Natural killer cell (primary cell): ENCODE results near the gene AP2A2. TPM values are rescaled to one million over a fixed set of nuclear protein-coding genes. Genes with fewer than 3 reads are reported as not detected.

Source experiments
- ATAC-seq, 3 donors: fragments of 150-1000 bp in 2 of 3; fragments of 200-7000 bp in 1 of 3; cut with Tn5 transposase; 1 replicate in 1 of 3; 2 replicates in 2 of 3; pipeline ENCODE4 v1.10.0; 2021; ENCODE audit warnings: mild to moderate bottlenecking in 2 of 3, moderate library complexity in 2 of 3
- DNase-seq, 2 donors: peaks; one replicate each; pipeline versions ENCODE4 v3.0.0 to v3.0.0-alpha.2; 2013 to 2021; ENCODE audit warnings: mixed read lengths in 1 of 2
- H3K27ac ChIP-seq: one replicate; pipeline ENCODE4 v1.5.1; 2013; ENCODE audit warnings: mild to moderate bottlenecking, low read length
- H3K27me3 ChIP-seq: one replicate; pipeline ENCODE4 v1.6.1; 2013; ENCODE audit warnings: low read length; ENCODE audit not compliant: control insufficient read depth, insufficient read depth
- H3K36me3 ChIP-seq: one replicate; pipeline ENCODE4 v1.6.1; 2013; ENCODE audit warnings: low read length; ENCODE audit not compliant: control insufficient read depth, insufficient read depth
- H3K4me1 ChIP-seq: one replicate; pipeline ENCODE4 v1.6.1; 2013; ENCODE audit warnings: low read length; ENCODE audit not compliant: control insufficient read depth, insufficient read depth
- H3K4me3 ChIP-seq: one replicate; pipeline ENCODE4 v1.5.1; 2013; ENCODE audit warnings: low read length
- H3K9me3 ChIP-seq: one replicate; pipeline ENCODE4 v1.6.1; 2013; ENCODE audit warnings: low read length; ENCODE audit not compliant: control insufficient read depth, insufficient read depth
- H3K27ac Mint-ChIP-seq, 2 donors: one replicate each; pipeline ENCODE4 v1.8.0; 2022; ENCODE audit warnings: mild to moderate bottlenecking in 2 of 2, mixed read lengths in 2 of 2, moderate library complexity in 1 of 2
- H3K27me3 Mint-ChIP-seq, 2 donors: one replicate each; pipeline ENCODE4 v1.8.0; 2022; ENCODE audit warnings: low read depth in 2 of 2, mixed read lengths in 2 of 2
- H3K36me3 Mint-ChIP-seq: one replicate; pipeline ENCODE4 v1.8.0; 2022; ENCODE audit warnings: mixed read lengths
- H3K4me1 Mint-ChIP-seq, 2 donors: one replicate each; pipeline ENCODE4 v1.8.0; 2022; ENCODE audit warnings: mixed read lengths in 2 of 2
- H3K4me3 Mint-ChIP-seq: one replicate; pipeline ENCODE4 v1.8.0; 2022; ENCODE audit warnings: mild to moderate bottlenecking, moderate library complexity, mixed read lengths
- H3K9me3 Mint-ChIP-seq, 2 donors: one replicate each; pipeline ENCODE4 v1.8.0; 2022; ENCODE audit warnings: mixed read lengths in 2 of 2
- CTCF ChIP-seq: fragments of 200-600 bp; IDR thresholded peaks from one replicate; pipeline ENCODE4 v1.8.0; 2022; ENCODE audit warnings: antibody characterized with exemption
- WGBS: methylation state at CpG from one replicate; pipeline ENCODE4 v1.1.7; 2013; ENCODE audit warnings: missing lambda C conversion rate; ENCODE audit not compliant: insufficient coverage; 5-methylcytosine and 5-hydroxymethylcytosine counted together
- intact Hi-C: fragments of 100-400 bp; cut with micrococcal nuclease; formaldehyde crosslinking; loops from one replicate; pipeline ENCODE4 v1.14.2; 2022
- total RNA-seq, 4 donors: library from RNA; stranded (reverse); fragments of 120-200 nt in 1 of 4; gene quantifications; one replicate each; pipeline versions ENCODE4 v1.2.3 to v1.2.4, GENCODE V29; 2013 to 2022

Gene AP2A2
- total RNA-seq, 3 donors from 2014 or later (not counting 1 experiment from before 2014, with no cell fraction given), result 57.2 to 120 (median 82.9) TPM

GRCh38 chr11:955154-956063 is 29.7 kb downstream of the AP2A2 start:
- H3K27ac ChIP-seq, result no peak overlapping the region

GRCh38 chr11:957212-957920 is 31.7 kb downstream of the AP2A2 start:
- 83% methylated on average over 11 of the region's 11 CpGs for WGBS
- H3K36me3 ChIP-seq, result peaks cover 6% of the 10 kb centered on the region
- intact Hi-C loops, result no loop called here
- no peaks in the 10 kb centered on the region for H3K27me3 Mint-ChIP-seq
- no peak overlapping the region for H3K4me3 Mint-ChIP-seq
- H3K4me1 Mint-ChIP-seq, result peaks cover 41 to 49% of the 10 kb centered on the region in 2 donors
- H3K4me1 ChIP-seq, result peaks cover 9% of the 10 kb centered on the region
- H3K27ac ChIP-seq, result no peak overlapping the region
- TF ChIP-seq CTCF, result no peak
- ATAC-seq (no peak), DNase-seq (no peak)
- no peaks in the 10 kb centered on the region for H3K9me3 ChIP-seq
- no peaks in the 10 kb centered on the region for H3K9me3 Mint-ChIP-seq
- H3K27ac Mint-ChIP-seq, result peak overlapping the region; percentile 1 to 14
- H3K36me3 Mint-ChIP-seq, result no peaks in the 10 kb centered on the region
- no peak overlapping the region for H3K4me3 ChIP-seq
- H3K27me3 ChIP-seq, result no peaks in the 10 kb centered on the region

More at GRCh38 chr11:955154-956063, 29.7 kb downstream of the AP2A2 start:
- no peaks in the 10 kb centered on the region for H3K9me3 ChIP-seq
- no peak for DNase-seq
- H3K4me3 ChIP-seq, result no peak overlapping the region
- Mint-ChIP-seq H3K27ac (peak overlapping the region; percentile 19 to 51), H3K36me3 (no peaks in the 10 kb centered on the region), H3K27me3 (no peaks in the 10 kb centered on the region), H3K4me1 (peaks cover 40 to 47% of the 10 kb centered on the region in 2 donors), H3K4me3 (no peak overlapping the region), H3K9me3 (no peaks in the 10 kb centered on the region)
- ATAC-seq, result peak in 1 of 3 donors; percentile 24
- TF ChIP-seq CTCF, result no peak
- no peaks in the 10 kb centered on the region for H3K27me3 ChIP-seq
- 86% methylated on average over 15 of the region's 15 CpGs for WGBS
- H3K36me3 ChIP-seq, result peaks cover 6% of the 10 kb centered on the region
- peaks cover 9% of the 10 kb centered on the region for H3K4me1 ChIP-seq
- intact Hi-C loops, result no loop called here

- no peaks in the 10 kb centered on the region for H3K9me3 Mint-ChIP-seq
- H3K4me3 Mint-ChIP-seq, result no peak overlapping the region
- ATAC-seq (no peak), DNase-seq (no peak)
- no peaks in the 10 kb centered on the region for H3K9me3 ChIP-seq
- H3K36me3 ChIP-seq, result peaks cover 6% of the 10 kb centered on the region
- no peaks in the 10 kb centered on the region for H3K27me3 Mint-ChIP-seq
- no peak overlapping the region for H3K4me3 ChIP-seq
- WGBS, result 93% methylated on average over 7 of the region's 7 CpGs
- peaks cover 34 to 42% of the 10 kb centered on the region in 2 donors for H3K4me1 Mint-ChIP-seq
- peak overlapping the region; percentile 1 to 14 for H3K27ac Mint-ChIP-seq
- H3K36me3 Mint-ChIP-seq, result no peaks in the 10 kb centered on the region
- no peaks in the 10 kb centered on the region for H3K27me3 ChIP-seq
- peaks cover 9% of the 10 kb centered on the region for H3K4me1 ChIP-seq
- intact Hi-C loops, result no loop called here
- H3K27ac ChIP-seq, result no peak overlapping the region
- no peak for TF ChIP-seq CTCF
Observed at GRCh38 chr11:958101-958500, 32.4 kb downstream of the AP2A2 start.
